D721Med (cell line): ENCODE measurements around the gene PRDM11.

Source experiments
- DNase-seq: peaks from one replicate; pipeline ENCODE4 v3.0.0; 2011; ENCODE audit warnings: low spot score; ENCODE audit not compliant: insufficient read length
- FAIRE-seq: peaks from 2 replicates; lab custom pipeline; 2011; peaks lifted over from hg19 to GRCh38; lab: Jason Lieb, UNC
- TF ChIP-seq, protein P1 (sequence below): IDR thresholded peaks from 2 replicates; pipeline ENCODE4 v1.5.1; 2012; ENCODE audit warnings: mild to moderate bottlenecking, control low read depth; ENCODE audit not compliant: insufficient read depth; ENCODE audit errors: missing control alignments

The PRDM11 gene

GRCh38 chr11:45168366-45169130, 22.1 kb downstream of the PRDM11 start:
- FAIRE-seq = no peak
- DNase-seq = no peak
- TF ChIP-seq, protein P1, sequence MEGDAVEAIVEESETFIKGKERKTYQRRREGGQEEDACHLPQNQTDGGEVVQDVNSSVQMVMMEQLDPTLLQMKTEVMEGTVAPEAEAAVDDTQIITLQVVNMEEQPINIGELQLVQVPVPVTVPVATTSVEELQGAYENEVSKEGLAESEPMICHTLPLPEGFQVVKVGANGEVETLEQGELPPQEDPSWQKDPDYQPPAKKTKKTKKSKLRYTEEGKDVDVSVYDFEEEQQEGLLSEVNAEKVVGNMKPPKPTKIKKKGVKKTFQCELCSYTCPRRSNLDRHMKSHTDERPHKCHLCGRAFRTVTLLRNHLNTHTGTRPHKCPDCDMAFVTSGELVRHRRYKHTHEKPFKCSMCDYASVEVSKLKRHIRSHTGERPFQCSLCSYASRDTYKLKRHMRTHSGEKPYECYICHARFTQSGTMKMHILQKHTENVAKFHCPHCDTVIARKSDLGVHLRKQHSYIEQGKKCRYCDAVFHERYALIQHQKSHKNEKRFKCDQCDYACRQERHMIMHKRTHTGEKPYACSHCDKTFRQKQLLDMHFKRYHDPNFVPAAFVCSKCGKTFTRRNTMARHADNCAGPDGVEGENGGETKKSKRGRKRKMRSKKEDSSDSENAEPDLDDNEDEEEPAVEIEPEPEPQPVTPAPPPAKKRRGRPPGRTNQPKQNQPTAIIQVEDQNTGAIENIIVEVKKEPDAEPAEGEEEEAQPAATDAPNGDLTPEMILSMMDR = no peak

- TF ChIP-seq, protein P1 = no peak
- no peak for DNase-seq
- FAIRE-seq = no peak
Measured at GRCh38 chr11:45169310-45170072, 23.1 kb downstream of the PRDM11 start.

- no peak for FAIRE-seq
- no peak for DNase-seq
- TF ChIP-seq, protein P1 = no peak
Measured at GRCh38 chr11:45170484-45170883, 24.0 kb downstream of the PRDM11 start.

DNA sequence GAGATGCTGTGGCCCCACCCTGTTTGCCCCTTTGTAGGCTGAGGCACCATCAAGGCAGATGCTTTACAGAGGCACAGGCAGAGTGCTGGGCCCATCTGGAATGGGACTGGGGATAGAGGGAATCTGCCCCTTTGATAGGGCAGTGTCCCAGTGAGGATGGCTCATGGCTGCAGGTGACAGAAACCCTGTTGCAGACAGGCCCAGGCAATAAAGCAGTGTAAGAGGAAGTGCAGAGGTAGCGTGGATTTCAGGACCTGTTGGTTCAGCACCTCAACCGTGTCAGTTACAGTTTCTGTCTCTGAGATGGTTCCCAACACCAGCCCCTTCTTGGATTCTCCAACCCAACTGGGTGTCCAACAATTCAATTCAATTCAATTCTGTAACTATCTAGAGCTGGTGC, 25.1 kb downstream of the PRDM11 start:
- FAIRE-seq = no peak
- no peak for DNase-seq
- TF ChIP-seq, protein P1 = no peak

DNA sequence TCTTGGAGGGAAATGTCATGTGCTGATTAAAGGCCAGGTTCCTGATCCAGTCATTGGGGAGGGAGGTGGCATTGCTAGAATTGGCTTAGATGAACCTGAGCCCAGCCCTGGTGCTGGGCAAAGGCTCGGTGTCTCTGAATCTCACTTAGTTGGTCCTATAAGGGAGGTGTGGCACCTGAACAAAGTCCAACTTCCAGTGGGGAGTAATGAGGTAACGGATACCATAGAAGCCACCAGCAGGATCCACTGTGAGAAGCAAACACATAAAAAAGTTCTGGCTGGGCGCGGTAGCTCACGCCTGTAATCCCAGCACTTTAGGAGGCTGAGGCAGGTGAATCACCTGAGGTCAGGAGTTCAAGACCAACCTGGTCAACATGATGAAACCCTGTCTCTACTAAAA, 26.6 kb downstream of the PRDM11 start:
- TF ChIP-seq, protein P1 = no peak
- FAIRE-seq (no peak), DNase-seq (no peak)

DNA sequence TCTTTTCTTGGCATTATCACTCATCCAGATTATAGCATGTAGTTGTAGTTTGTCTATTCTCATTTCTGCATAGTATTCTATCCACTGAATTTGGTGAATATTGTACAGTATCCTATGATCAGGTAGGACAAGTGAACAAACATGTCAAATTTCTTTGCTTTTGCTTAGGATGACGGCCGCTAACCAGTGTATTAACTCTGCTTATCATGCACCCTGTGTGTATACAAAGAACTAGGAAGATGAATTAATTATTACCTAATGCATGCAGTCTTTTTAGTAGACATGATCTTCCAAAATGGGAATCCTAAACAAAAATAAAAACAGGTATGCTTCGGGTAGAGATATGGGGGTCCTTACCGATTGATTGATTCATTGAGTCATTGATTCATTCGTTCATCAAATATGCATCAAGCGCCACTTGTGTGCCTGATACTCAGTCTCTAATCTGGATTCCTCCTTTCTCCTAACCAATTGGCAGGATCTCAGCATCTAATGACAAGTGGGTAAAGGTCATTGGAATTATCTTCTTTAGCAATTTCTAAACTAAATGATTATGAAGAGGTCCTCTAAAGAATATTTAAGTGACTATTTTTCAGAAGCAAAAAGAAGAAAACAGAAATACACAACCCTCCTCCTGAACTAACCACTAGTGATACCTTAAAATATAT, 27.9 kb downstream of the PRDM11 start:
- DNase-seq (no peak), FAIRE-seq (no peak)
- TF ChIP-seq, protein P1 = no peak
